Immature natural killer cell (primary cell): Measurements from ENCODE around the gene NBPF3. TPM values are rescaled to one million over a fixed set of nuclear protein-coding genes. Genes with fewer than 3 reads are reported as not detected.

Source experiments
- polyA plus RNA-seq, 3 donors: library from polyadenylated mRNA; unstranded; fragments of 300-500 nt; fragmentation: Illumina TruSeq; gene quantifications; one replicate each; pipeline ENCODE4 v1.2.3, GENCODE V29; 2021

The NBPF3 gene
- polyA plus RNA-seq, 3 donors from 2014 or later: 3.2 to 12.7 (median 7.0) TPM

Other genes with a start within 250 kb of the NBPF3 start
- 10 to 100 TPM in 1 of 3 donors, 1 to 10 TPM in 2; 3.3 to 24.7 (median 4.3) TPM for gene ECE1, start 149.7 kb upstream of the NBPF3 start, polyA plus RNA-seq
- gene ALPL, start 69.3 kb downstream of the NBPF3 start, polyA plus RNA-seq: not detected
- not detected for gene RAP1GAP, start 229.2 kb downstream of the NBPF3 start, polyA plus RNA-seq